HG03159 (cell line): ENCODE results near the gene PKM.

Source experiments
- ATAC-seq: cut with Tn5 transposase; IDR thresholded peaks from one replicate; pipeline ENCODE4 v1.9.1; 2021; ENCODE audit warnings: mild to moderate bottlenecking, moderate library complexity; ENCODE audit not compliant: unreplicated experiment

Gene PKM

GRCh38 chr15:72202302-72202701 lies 28.7 kb downstream of the PKM start:
- no peak for ATAC-seq

GRCh38 chr15:72201391-72201921 lies 29.5 kb downstream of the PKM start:
- no peak for ATAC-seq

- ATAC-seq = no peak
Measured at GRCh38 chr15:72200395-72201237, 30.4 kb downstream of the PKM start.

DNA sequence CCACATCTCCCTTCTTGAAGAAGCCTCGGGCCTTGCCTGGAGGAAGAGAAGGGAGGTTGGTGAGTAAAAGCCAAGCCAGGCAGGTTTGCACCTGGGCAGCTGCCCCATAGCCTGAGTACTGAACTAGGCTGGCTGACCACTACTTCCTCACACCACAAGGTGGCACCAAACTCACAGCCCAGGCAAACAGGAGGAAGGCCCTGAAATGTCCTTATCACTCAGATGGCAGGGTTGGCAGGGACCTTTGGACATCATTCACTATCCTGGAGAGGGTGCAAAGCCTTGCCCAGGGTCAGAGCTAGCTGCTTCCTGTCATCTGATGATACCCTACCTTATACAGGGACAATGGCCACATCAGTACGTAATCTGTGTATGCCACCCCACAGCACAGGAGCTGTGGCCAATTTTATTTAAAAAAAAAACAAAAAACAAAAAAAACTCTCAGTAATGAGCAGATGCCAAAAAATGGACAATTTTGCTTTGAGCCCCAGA lies 31.2 kb downstream of the PKM start:
- peak; percentile 46 for ATAC-seq

DNA sequence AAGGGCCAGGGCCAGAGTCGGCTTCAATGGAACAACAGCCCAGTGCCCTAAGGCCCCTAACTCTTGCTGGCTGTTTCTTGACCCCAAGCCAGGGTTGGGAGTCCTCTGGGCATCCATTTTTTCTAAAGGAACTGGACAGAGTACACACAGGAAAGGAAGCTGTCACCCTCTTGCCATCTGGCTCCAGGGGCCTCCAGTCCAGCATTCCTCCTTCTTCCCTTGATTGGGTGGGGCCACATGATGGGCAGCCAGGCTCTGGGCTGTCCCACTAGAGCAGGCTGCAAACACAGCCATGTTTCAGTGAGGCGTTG lies 31.8 kb downstream of the PKM start:
- ATAC-seq = no peak

GRCh38 chr15:72198356-72199204 lies 32.4 kb downstream of the PKM start:
- no peak for ATAC-seq

DNA sequence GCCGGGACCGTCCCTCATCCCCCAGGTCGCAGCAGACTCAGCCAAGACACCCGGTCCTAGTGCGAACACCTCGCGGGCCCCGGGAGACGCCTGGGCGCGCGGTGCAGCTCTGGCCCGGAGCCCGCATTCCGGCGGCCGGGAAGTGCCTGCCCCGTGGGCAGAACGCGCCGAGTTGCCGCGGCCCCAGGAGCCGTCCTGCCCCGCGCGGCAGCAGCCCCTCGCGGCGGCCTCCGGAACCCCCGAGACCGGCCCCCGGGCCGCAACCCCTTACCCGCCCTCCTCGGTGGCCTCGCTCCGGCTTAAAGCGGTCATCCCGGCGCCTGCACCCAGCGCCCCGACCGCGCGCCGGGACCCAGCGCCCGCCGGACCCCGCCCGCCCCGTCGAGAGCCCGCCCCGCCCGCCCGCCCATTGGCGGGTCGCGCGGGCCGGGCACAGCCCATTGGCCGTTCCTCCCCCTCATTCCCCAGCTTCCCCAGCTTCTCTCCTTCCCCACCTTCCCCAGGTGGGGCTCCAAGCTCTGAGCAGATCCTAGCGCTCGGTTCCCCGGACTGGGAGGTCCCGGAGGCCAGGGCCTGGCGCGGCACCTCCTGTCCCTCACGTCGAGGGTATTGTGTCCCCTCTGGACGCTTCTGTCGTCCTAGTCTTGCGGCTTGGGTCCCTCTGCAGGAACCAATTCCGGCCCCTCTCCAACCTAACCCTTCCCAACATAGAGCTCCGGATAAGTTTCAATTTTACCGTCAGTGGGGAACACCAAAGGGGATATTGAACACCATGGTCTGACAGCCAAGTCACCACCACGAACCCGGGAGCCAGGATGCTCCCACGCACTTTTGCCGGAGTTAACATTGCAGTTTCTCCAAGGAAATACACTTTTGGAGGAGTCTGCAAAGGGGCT lies 33.3 kb downstream of the PKM start, which contains the start of gene GRAMD2A:
Gene GRAMD2A, minus strand, starts transcription at position 328 of the 896 bp plus-strand sequence.
- no peak for ATAC-seq

DNA sequence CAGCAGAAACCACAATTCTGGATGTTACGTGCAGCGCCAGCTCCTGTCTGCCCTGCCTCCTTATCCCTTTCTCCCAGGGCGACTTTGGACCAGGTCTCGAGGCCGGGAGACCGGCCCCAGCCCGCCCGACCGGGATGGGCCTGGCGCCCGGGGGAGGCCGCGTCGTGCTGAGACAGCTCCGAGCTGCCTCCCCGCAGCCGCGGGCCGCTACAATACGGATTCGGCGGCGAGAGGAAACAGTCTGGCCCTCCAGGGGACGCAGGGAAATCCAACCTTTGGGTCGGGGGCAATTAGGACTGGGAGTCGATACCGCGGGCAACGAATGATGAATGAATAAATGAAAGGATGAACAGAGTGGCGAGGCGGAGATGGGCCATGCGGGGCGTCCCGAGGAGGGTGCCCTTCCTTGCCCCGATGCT lies 33.9 kb downstream of the PKM start:
- ATAC-seq = no peak

DNA sequence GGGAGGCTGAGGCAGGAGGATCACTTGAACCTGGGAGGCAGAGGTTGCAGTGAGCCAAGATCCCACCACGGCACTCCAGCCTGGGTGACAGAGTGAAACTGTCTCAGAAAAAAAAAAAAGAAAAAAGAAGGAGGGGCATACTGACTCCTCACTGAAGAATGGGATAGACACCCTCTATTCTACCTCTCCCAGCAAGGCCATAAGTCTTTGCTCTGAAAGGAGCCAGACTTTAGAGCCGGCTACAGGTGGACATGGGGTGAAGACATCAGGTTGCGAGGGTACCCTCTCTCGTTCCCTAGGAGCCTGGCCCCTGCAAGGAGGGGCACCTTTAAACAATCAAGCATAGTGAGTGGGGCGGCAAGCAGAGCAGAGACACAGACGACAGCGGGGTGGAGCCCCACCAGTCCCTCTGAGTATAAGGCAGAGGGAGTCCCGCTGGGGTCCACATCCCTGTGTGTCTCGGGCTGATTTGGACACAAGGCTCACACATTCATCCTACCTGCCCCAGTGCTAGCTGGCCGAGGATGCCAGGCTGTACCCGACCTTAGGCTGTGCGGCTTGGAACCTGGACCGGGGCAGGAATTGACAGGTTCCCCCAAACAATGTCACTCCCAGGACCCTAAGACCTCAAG lies 34.5 kb downstream of the PKM start:
- no peak for ATAC-seq

DNA sequence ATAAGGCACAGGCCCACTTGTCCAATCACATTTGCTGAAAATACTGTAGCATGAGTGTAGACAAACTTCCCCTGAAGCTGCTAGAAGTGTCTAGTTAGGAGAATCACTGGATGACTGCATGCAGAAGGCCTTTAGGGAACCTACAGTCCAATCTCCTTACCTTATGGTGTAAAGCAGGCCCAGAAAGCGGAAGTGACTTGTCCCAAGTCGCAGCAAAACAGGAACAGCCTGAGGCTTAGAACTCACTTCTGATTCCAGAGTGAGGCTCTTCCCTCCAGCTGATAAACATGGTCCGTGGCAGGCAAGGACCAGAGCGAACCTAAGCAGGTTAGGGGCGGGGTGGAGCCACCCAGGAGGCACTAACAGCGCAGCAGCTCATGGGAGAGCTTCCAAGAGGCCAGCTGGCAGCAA lies 35.9 kb downstream of the PKM start:
- no peak for ATAC-seq

DNA sequence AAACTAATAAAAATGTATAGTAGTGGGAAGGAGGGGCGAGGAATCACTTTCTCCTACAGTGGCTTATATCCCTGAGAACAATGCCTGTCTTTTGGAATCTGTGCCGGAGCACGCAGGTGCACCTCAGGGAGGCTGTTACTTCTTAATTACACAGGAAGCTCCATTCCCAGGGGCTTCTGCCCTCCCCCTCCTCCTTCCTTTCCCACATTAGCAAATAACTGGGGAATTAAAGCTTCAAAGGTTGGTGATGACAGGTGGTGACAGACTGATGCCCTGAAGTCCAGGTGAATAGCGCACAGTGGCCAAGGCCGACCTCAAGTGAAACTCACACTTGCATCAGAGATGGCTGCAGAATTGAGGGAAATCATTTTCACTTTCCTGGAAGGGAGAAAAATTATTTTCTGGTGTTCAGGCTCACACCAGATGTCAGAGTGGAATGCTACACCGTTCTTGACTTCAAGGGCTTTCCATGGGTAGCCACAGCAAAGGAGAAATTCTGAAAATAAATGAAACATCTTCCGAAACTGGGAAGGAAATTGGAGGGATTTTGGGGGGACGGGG lies 37.1 kb downstream of the PKM start:
- no peak for ATAC-seq

DNA sequence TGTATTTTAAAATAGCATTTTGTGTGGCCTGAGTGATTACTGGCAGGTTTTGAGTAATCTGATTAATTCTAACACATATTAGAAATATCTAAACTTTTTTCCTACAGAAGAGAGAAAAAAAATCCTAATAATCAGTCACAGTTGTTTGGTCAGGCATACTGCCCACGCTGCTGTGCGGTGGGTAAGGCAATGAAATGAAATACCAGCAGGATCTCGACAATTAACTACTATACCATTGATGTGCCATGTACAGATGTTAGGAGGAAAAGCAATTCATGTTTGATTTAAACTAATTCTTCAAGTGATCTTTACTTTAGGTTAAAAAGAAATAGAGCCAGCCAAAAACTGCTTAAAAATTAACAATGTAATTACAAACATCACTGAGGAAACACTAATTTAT lies 38.6 kb downstream of the PKM start:
- ATAC-seq = no peak

DNA sequence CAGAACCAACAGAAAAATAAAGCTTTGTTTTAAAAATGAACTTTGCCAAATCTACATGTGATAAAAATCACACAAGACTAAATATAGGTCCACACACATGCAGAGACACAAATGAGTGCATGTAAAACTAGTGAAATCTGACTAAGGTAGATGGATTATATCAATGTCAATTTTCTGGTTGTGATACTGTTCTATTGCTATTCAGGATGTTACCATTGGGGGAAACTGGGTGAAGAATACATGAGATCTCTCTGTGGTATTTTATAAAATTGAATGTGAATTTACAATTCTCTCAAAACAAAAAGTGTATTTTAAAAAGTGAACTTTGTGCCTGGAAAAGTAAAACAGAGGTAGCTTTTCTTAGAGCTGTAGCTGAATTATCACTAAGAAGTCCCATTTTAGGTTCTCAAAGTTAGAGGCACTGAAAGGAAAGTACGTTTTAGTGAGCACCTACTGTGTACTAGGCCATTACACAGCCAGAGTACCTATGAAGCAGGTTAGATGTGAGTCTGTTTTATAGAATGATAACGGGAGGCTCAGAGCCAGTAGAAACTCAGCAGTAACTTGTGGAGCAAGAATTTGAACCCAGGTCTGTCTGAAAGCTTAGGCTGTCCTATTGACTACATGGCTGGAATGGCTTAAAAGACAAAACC lies 41.6 kb downstream of the PKM start:
- ATAC-seq = no peak

DNA sequence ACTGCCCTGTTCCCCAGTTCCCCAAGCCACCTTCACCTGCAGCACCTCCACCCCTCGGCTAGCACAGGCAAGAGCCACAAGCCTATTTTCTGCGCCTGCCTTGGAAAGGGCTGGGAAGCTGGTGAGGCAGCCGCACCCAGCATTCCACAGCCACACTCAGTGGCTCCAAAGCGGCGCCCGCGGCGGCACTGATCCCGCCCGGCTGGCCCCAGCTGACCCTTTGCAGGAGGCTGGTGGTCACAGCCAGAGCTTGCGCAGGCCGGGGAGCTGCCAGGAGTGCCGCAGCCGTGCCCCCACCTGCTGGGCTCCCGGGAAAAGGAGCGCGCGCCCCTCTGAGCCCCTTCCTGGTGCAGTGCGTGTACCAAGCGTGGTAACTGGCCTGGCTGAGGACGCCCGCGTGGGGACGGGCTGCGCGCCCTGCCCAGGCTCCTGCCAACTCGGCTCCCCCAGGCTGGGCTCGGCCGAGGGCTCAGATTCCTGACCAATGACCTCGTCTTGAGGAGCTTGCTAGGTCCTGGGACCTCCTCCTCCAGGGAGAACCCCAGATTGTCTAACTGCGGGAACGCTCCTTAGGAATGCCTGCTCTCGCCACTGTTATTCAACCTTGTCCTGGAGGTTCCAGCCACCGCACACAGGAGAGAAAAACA lies 46.7 kb downstream of the PKM start:
- no peak for ATAC-seq

DNA sequence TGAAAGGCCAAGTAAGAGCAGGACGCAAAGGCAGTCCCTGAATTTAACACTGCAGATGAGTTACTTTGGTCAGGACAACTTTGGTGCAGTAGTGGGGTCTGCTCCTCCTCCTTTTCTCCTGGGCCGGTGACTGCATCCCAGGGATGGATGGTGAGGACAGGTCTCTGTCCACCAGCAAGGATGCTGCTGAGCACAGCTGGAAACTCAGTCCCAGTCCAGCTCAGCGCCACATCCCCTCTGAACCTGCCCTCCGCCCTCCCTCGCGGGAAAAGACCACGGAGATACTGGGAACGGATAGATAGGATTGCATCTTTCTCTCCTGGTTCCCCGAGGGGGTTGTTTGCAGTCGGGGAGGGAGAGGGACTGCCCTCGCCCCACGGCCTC lies 47.2 kb downstream of the PKM start:
- ATAC-seq = no peak

- no peak for ATAC-seq
Measured at GRCh38 chr15:72182673-72183072, 48.3 kb downstream of the PKM start.

- ATAC-seq = no peak
Measured at GRCh38 chr15:72182244-72182643, 48.7 kb downstream of the PKM start.

DNA sequence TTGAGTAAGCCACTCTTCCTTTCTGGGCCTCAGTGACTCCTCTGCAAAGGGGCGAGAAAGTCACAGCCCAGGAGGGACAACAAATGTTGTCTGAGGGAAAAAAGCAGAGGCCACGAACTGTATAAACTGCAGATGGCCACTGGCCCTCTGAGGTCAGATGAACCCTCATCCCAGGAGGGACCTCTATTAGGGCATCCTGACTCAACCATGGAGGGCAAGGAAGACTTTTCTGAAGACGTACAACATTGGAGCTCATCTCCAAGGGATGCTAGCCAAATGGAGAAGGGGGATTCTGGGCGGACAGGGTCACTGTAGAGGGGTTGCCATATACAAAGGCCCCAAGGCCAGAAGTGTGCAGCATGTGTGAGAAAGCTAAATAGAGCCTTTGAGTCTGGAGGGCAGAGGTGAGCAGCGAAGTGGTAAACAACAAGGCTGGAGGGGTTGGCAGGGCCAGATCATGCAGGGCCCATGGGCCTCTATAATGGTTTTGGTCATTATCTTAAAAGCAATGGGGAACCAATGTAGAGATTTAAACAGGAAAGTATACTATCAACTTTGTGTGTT lies 50.1 kb downstream of the PKM start:
- ATAC-seq = no peak
